Mammary epithelial cell (primary cell): ENCODE measurements around the gene RPL39.

Experiments used
- EZH2 ChIP-seq: IDR thresholded peaks from 2 replicates; pipeline ENCODE4 v1.6.1; 2012; ENCODE audit warnings: low read length, inconsistent platforms, borderline replicate concordance
- TF ChIP-seq, protein P1 (sequence below), 2 donors: IDR thresholded peaks in 1 of 2; conservative IDR thresholded peaks in 1 of 2; 2 replicates each; pipeline ENCODE4 v1.5.1; 2011 to 2012; ENCODE audit warnings: inconsistent platforms in 2 of 2, low read length in 2 of 2, mild to moderate bottlenecking in 2 of 2, control low read depth in 1 of 2, low read depth in 1 of 2; ENCODE audit not compliant: insufficient read depth in 1 of 2; ENCODE audit errors: extremely low read depth in 1 of 2

DNA sequence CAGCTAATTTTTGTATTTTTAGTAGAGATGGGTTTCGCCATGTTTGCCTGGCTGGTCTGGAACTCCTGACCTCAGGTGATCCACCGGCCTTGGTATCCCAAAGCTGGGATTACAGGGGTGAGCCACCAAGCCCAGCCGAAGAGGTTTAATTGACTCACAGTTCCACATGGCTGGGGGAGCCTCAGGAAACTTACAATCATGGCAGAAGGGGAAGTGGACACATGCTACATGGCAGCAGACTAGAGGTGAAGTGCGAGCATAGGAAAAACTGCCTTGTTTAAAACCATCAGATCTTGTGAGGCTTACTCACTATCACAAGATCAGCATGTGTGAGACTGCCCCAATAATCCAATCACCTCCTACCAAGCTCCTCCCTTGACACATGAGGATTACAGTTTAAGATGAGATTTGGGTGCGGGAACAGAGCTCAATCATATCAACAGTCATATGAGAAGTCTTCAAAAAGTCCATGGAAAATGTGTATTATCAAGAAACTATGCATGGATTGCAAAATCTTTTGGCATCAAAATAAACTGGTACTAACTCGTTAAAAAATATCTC is 25.8 kb upstream of the RPL39 start:
- TF ChIP-seq EZH2 = no peak
- TF ChIP-seq, protein P1, sequence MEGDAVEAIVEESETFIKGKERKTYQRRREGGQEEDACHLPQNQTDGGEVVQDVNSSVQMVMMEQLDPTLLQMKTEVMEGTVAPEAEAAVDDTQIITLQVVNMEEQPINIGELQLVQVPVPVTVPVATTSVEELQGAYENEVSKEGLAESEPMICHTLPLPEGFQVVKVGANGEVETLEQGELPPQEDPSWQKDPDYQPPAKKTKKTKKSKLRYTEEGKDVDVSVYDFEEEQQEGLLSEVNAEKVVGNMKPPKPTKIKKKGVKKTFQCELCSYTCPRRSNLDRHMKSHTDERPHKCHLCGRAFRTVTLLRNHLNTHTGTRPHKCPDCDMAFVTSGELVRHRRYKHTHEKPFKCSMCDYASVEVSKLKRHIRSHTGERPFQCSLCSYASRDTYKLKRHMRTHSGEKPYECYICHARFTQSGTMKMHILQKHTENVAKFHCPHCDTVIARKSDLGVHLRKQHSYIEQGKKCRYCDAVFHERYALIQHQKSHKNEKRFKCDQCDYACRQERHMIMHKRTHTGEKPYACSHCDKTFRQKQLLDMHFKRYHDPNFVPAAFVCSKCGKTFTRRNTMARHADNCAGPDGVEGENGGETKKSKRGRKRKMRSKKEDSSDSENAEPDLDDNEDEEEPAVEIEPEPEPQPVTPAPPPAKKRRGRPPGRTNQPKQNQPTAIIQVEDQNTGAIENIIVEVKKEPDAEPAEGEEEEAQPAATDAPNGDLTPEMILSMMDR (conservative IDR thresholded peaks at IDR 0.05 in 1 of 2, IDR thresholded peaks at IDR 0.05 in 1 of 2; ENCODE audit: extremely low read depth in 1 of 2, insufficient read depth in 1 of 2, low read depth in 1 of 2, low read length in 2 of 2) = no peak
